GM18520 (cell line): ENCODE measurements around the gene ARHGEF9.

Experiments used
- ATAC-seq: cut with Tn5 transposase; IDR thresholded peaks from one replicate; pipeline ENCODE4 v1.9.1; 2021; ENCODE audit not compliant: unreplicated experiment

Gene ARHGEF9

GRCh38 chrX:63747331-63747730, 37.7 kb downstream of the ARHGEF9 start:
- ATAC-seq = no peak

- ATAC-seq = no peak
Observed at GRCh38 chrX:63746715-63747114, 38.3 kb downstream of the ARHGEF9 start.

- peak; percentile 81 for ATAC-seq
Observed at GRCh38 chrX:63746278-63746677, 38.7 kb downstream of the ARHGEF9 start.

- ATAC-seq = no peak
Observed at GRCh38 chrX:63744850-63745394, 40.1 kb downstream of the ARHGEF9 start.

- ATAC-seq = no peak
Observed at GRCh38 chrX:63743596-63743995, 41.4 kb downstream of the ARHGEF9 start.

- peak; percentile 76 for ATAC-seq
Observed at GRCh38 chrX:63740382-63740781, 44.6 kb downstream of the ARHGEF9 start.

- no peak for ATAC-seq
Observed at GRCh38 chrX:63739885-63740284, 45.1 kb downstream of the ARHGEF9 start.

GRCh38 chrX:63738696-63739095, 46.3 kb downstream of the ARHGEF9 start:
- ATAC-seq = no peak

GRCh38 chrX:63737131-63737921, 47.7 kb downstream of the ARHGEF9 start:
- ATAC-seq = no peak

GRCh38 chrX:63735882-63736281, 49.1 kb downstream of the ARHGEF9 start:
- no peak for ATAC-seq

GRCh38 chrX:63720293-63720692, 64.7 kb downstream of the ARHGEF9 start:
- ATAC-seq = no peak

- ATAC-seq = no peak
Observed at GRCh38 chrX:63719633-63720032, 65.4 kb downstream of the ARHGEF9 start.

- no peak for ATAC-seq
Observed at GRCh38 chrX:63718010-63718694, 66.9 kb downstream of the ARHGEF9 start.

GRCh38 chrX:63713526-63713925, 71.5 kb downstream of the ARHGEF9 start:
- no peak for ATAC-seq

- ATAC-seq = no peak
Observed at GRCh38 chrX:63708801-63709200, 76.2 kb downstream of the ARHGEF9 start.

- ATAC-seq = no peak
Observed at GRCh38 chrX:63702556-63702955, 82.5 kb downstream of the ARHGEF9 start.

- no peak for ATAC-seq
Observed at GRCh38 chrX:63686878-63687714, 97.9 kb downstream of the ARHGEF9 start.

- no peak for ATAC-seq
Observed at GRCh38 chrX:63680423-63680822, 104.6 kb downstream of the ARHGEF9 start.

- ATAC-seq = no peak
Observed at GRCh38 chrX:63679432-63679831, 105.6 kb downstream of the ARHGEF9 start.

- no peak for ATAC-seq
Observed at GRCh38 chrX:63675716-63676115, 109.3 kb downstream of the ARHGEF9 start.

GRCh38 chrX:63673896-63674295, 111.1 kb downstream of the ARHGEF9 start:
- no peak for ATAC-seq
